TTC549 (cell line): ENCODE results near the gene PCCB.
"Not testable (repeated sequence)": the region's sequence is repeated elsewhere in the genome, so short reads cannot be mapped to it uniquely, and the experiment has no call there.

Experiments
- FAIRE-seq: peaks from 2 replicates; lab custom pipeline; 2012; peaks lifted over from hg19 to GRCh38; lab: Jason Lieb, UNC

Gene PCCB

GRCh38 chr3:136250059-136250902, at the start of gene PCCB:
Gene PCCB, plus strand, starts transcription at chr3:136250340. Its CDS starts 36 bp downstream, at chr3:136250376.
- no peak for FAIRE-seq

DNA sequence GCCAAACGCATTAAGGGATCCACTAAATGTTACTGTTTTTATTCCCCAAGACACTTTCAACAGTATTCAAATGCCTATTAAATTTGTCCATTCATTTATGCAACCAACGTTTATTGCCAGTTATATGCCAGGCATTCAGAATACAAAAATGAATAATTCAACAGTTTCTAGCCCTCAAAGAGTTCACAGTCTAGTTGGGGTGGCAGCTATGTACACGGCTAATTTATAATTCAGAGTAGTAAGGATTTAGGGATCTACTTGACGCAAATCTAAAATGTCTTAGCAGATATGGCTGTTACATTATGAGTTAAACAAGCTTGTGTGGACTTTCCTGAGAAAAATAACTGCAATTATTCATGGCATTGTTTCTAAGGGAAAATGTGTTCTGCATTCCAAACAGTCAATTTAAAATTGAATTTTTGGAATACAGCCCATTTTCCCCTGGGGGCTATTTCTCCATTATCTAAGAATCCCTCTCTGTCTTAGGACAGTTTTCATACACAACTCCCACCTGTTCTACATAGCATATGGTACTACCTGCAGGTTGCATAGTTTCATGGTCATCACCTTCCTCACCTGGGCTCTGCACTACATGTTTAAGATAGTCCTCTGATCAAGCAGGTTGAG, 42.5 kb upstream of the PCCB start:
- FAIRE-seq = no peak

DNA sequence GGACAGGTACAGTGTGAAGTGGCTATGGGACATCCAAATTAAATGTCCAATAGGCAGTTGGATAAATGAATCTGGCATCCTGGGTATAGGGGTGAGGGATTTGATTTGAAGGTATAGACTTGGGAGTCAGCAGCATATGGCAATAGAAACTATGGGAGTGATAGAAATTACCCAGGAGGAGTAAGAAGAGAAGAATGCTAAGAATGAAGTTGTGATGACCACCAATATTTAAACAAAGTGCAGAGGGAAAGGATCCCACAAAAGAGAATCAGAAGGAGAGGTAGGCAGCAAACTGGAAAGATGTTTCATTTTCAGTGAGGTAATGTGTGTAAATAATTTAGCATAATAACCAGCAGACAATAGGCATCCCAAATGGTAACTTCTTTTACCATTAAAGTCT, 40.2 kb upstream of the PCCB start:
- FAIRE-seq = no peak

- FAIRE-seq = no peak
These were observed 38.6 kb upstream of the PCCB start for GRCh38 chr3:136211547-136211946.

GRCh38 chr3:136222746-136223145, 27.4 kb upstream of the PCCB start:
- not testable (repeated sequence) for FAIRE-seq

DNA sequence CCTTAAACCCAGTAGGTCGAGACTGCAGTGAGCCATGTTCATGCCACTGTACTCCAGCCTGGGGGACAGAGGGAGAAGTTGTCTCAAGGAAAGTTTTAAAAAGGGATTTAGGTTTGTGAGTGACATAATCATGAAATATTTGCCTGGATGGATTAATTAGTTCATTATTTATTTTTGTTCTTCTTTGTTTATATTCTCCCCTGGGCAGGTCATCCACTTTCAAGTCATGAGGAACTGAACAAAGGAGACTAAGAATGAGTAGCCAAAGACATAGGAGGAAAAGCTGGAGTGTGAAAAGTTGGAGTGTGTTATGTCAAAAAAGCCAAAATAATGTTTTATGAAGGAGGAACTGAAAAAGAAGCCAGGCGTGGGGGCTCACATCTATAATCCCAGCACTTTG, 17.7 kb upstream of the PCCB start:
- FAIRE-seq = no peak

DNA sequence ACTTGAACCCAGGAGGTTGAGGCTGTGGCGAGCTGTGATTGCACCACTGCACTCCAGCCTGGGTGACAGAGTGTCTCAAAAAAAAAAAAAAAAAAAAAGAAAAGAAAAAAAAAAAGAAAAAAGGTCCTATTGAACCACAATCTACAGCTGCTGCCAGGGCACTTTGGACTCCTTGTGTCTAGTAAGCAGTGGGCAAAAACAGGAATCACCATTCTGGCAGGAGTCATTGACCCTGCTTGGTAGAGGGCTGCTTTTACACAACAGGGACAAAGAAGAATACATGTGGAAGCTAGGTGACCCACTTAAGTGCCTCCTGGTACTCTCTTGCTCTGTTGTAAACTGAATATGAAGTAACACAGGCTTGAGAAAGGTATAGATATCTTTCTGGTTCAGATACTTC, 14.6 kb upstream of the PCCB start:
- no peak for FAIRE-seq

- FAIRE-seq = no peak
These were observed 14.0 kb upstream of the PCCB start for GRCh38 chr3:136236109-136236508.

GRCh38 chr3:136237103-136237502, 13.0 kb upstream of the PCCB start:
- FAIRE-seq = no peak

- no peak for FAIRE-seq
These were observed 12.0 kb upstream of the PCCB start for GRCh38 chr3:136237961-136238649.

DNA sequence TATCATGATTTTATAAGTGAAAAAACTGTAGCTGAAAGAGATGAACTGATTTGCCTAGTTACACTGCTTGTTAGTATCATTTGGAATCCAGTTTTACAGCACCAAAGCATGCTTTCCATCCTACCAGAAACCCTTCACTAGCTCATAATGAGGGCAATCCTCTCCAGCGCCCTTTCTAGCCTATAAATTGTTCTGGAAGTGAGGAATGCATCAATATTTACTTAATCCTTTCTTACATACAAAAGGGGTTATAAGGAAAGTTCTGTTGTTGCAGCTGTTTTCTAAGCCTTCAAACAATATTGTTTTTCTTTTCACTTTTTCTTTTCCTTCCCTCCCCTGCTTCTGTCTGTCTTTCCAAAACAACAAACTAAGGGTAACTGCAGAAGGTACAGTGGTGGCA, 11.0 kb upstream of the PCCB start:
- FAIRE-seq = no peak

- FAIRE-seq = no peak
These were observed 4.4 kb upstream of the PCCB start for GRCh38 chr3:136245691-136246090.

DNA sequence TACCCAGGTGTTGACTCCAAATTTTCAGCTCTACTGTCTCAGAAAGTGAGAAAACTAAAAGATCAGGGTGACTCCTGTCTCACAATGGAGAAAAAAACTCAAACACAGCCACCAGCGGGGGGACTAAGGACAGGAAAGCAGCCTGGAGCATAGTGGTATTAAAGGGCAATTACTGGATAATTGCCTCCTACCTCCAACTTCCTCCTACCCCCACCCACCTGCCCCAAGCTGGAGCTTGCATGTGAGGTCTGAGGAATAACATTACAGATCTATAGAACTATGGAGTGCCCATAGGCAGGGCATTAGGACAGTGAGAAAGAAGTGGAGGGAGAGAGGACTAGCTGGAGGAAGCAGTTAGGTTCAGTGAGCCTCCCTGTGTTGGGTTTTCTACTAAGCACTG, 2.7 kb upstream of the PCCB start:
- FAIRE-seq = no peak

DNA sequence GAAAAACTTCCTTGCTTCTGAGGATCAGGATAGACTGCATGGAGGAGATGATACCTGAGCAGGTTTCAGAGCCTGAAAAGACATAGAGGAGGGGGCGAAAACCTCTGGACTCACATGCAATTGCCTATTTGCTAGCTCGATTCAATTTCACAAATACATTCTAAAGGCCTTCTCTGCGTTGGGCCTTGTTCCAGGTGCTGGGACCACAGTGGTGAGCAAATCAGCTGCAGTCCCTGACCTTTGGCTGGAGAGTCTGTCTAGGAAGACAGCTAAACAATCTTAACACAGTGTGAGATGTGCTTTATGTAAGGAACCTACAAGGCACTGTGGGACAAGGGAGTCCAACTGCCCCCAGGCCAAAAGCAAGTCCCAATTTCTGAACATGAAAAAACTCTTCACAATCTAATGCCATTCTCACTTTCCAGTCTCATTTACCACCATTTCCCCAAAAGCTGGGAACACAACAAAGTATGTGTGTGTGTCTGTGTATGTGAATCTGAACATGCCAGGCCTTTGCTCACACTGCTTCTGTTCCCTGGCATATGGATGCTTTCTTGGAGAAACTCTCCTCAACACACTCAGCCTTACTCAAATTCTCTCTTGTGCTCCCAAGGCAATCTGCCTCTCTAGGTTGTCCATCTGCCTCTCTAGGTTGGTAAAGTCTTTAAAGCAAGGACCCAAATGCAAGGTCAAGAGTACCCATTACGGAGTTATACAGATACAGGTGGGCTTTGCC, 2.1 kb upstream of the PCCB start:
- FAIRE-seq = no peak

- FAIRE-seq = no peak
These were observed 1.0 kb upstream of the PCCB start for GRCh38 chr3:136249091-136249490.

DNA sequence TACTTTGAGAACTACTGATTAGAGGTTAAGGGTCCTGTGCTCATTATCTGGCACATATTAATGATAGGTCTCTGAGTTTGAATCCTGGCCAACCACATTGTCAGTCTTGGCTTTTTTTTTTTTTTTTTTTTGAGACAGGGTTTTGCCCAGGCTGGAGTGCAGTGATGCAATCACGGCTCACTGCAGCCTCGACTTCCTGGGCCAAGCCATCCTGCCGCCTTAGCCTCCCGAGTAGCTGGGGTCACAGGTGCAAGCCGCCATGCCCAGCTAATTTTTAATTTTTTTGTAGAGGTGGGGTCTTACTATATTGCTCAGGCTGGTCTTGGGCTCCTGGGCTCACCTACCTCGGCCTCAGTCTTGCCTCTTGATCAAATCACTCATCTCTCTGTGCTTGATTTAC, 547 bp upstream of the PCCB start:
- FAIRE-seq = no peak

GRCh38 chr3:136250903-136251460, 842 bp downstream of the PCCB start:
- FAIRE-seq = no peak

GRCh38 chr3:136251511-136251910, 1.4 kb downstream of the PCCB start:
- no peak for FAIRE-seq

GRCh38 chr3:136255672-136256406, 5.7 kb downstream of the PCCB start:
- FAIRE-seq = no peak

DNA sequence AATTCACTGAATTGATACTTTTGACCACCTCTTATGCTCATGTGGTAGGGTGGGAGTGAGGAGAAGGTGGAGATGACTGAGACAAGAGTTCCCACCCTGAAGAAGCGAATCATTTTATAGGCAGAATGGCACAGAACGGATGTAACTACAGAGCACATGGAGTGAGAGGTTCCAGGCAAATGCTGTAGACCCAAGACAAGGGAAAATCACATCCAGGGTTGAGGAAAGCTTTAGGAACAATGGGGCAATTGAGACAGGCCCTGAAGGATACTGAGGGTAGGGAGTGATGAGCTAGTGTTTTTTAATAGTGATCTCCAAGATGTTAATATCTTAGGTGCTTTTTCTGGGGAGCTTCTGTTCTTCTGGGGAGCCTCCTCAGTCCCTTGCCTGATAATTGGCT, 8.1 kb downstream of the PCCB start:
- FAIRE-seq = no peak

GRCh38 chr3:136261826-136262225, 11.7 kb downstream of the PCCB start:
- FAIRE-seq = no peak

- no peak for FAIRE-seq
These were observed 12.4 kb downstream of the PCCB start for GRCh38 chr3:136262559-136262958.
